ENCODE measurements around the gene CTNNA1. TPM values are rescaled to one million over a fixed set of nuclear protein-coding genes. Genes with fewer than 3 reads are reported as not detected.
A peak's percentile ranks its signal among the peaks of the same experiment; 100 is the strongest.

The CTNNA1 gene
- total RNA-seq, 1 donor from 2014 or later = 361 TPM

GRCh38 chr5:138952962-138953361 lies 199.7 kb downstream of the CTNNA1 start:
- Histone ChIP-seq H3K27ac (peak overlapping the region; percentile 68), H3K4me3 (no peak overlapping the region), H3K4me1 (peaks cover 66% of the 10 kb centered on the region), H3K36me3 (no peaks in the 10 kb centered on the region), H3K9me3 (no peaks in the 10 kb centered on the region), H3K27me3 (ENCODE audit: low read depth) (no peaks in the 10 kb centered on the region)
- no peak for TF ChIP-seq CTCF (IDR thresholded peaks at IDR 0.05)
- DNase-seq (no peak), ATAC-seq (no peak)
- intact Hi-C loops (cut with DNase I) = no loop called here

DNA sequence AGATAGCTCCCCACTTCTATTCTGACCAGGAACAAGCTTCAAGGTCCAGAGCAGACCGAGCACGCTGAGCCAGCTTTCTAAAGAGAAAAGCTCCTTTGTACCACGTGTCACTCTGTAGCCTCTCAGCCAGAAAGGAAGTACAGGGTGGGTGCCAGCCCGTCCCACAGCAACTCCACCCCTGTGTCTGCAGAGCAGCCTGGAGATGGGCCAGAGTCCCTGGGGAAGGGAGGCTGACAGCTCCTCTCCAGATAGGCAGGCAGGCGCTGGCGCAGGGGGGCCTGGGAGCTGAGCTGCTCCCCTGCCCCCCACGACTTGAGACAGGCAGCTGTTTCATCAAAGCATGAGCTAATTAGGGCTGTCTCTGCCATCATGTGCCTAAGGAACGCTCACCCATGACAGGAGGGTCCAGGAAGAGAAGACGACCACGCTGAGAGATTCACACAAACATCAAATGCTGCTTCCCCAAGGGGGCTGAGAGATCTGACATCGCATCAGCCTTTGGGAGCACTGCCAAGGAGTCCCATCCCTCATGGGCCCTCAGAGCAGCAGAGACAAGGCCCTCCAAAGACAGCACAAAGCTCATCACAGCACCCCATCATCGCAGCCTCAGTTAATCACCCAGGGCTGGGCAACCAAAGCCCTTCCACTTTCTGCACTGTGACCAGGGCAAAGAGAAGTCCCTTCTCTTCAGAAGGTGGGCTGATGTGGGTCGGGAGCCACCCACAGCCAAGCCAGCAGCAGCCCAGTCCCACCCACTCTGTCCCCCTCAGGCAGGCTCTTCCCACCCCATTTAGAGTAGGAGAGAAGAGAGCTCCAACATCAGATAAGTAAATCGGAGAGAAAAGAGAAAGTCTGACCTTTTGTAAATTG lies 200.4 kb downstream of the CTNNA1 start:
- no peak overlapping the region for H3K4me3 ChIP-seq
- no peaks in the 10 kb centered on the region for H3K9me3 ChIP-seq
- ATAC-seq = peak; percentile 89 to 91
- H3K27me3 ChIP-seq (ENCODE audit: low read depth) = no peaks in the 10 kb centered on the region
- no peaks in the 10 kb centered on the region for H3K36me3 ChIP-seq
- peaks cover 66% of the 10 kb centered on the region for H3K4me1 ChIP-seq
- no peak for TF ChIP-seq CTCF (IDR thresholded peaks at IDR 0.05)
- intact Hi-C loops (cut with DNase I) = no loop called here
- H3K27ac ChIP-seq = peak overlapping the region; percentile 68
- peak; percentile 86 for DNase-seq

- Histone ChIP-seq H3K4me3 (no peak overlapping the region), H3K27ac (peak overlapping the region; percentile 68), H3K27me3 (ENCODE audit: low read depth) (no peaks in the 10 kb centered on the region), H3K36me3 (no peaks in the 10 kb centered on the region), H3K4me1 (peaks cover 63% of the 10 kb centered on the region), H3K9me3 (no peaks in the 10 kb centered on the region)
- DNase-seq = no peak
- no peak for ATAC-seq
- TF ChIP-seq CTCF (IDR thresholded peaks at IDR 0.05) = no peak
- intact Hi-C loops (cut with DNase I) = no loop called here
Measured at GRCh38 chr5:138954257-138955012, 201.2 kb downstream of the CTNNA1 start.

GRCh38 chr5:138955013-138955660 lies 201.9 kb downstream of the CTNNA1 start:
- no peak for TF ChIP-seq CTCF (IDR thresholded peaks at IDR 0.05)
- H3K27me3 ChIP-seq (ENCODE audit: low read depth) = no peaks in the 10 kb centered on the region
- intact Hi-C loops (cut with DNase I) = no loop called here
- no peaks in the 10 kb centered on the region for H3K9me3 ChIP-seq
- H3K36me3 ChIP-seq = no peaks in the 10 kb centered on the region
- no peak for DNase-seq
- peak overlapping the region; percentile 68 for H3K27ac ChIP-seq
- no peak for ATAC-seq
- H3K4me1 ChIP-seq = peaks cover 58% of the 10 kb centered on the region
- no peak overlapping the region for H3K4me3 ChIP-seq

- intact Hi-C loops (cut with DNase I) = no loop called here
- Histone ChIP-seq H3K27ac (peak overlapping the region; percentile 25), H3K27me3 (ENCODE audit: low read depth) (no peaks in the 10 kb centered on the region), H3K4me1 (peaks cover 56% of the 10 kb centered on the region), H3K36me3 (no peaks in the 10 kb centered on the region), H3K4me3 (no peak overlapping the region), H3K9me3 (no peaks in the 10 kb centered on the region)
- DNase-seq = no peak
- TF ChIP-seq CTCF (IDR thresholded peaks at IDR 0.05) = no peak
- ATAC-seq = no peak
Measured at GRCh38 chr5:138955671-138956295, 202.6 kb downstream of the CTNNA1 start.
